Activated CD8-positive, alpha-beta memory T cell treated with anti-CD3 and anti-CD28 coated beads, Interleukin-2, amount 10 ng/mL, durations not matched to agents 7 days and 5 days (primary cell): ENCODE measurements around the gene CFAP74. TPM values are rescaled to one million over a fixed set of nuclear protein-coding genes. Genes with fewer than 3 reads are reported as not detected.
A peak's percentile ranks its signal among the peaks of the same experiment; 100 is the strongest.

Source experiments
- ATAC-seq: fragments of 150-1000 bp; cut with Tn5 transposase; one replicate; pipeline ENCODE4 v1.10.0; 2021; ENCODE audit warnings: moderate library complexity
- CTCF ChIA-PET: fragments of 350-600 bp; sonication (Branson Sonifier 250); formaldehyde crosslinking; loops from one replicate; lab custom pipeline; 2021; ENCODE audit warnings: antibody characterized with exemption; lab: Charles Lee
- DNase-seq: peaks from one replicate; pipeline ENCODE4 v3.0.0-alpha.2; 2020
- H3K27ac Mint-ChIP-seq: one replicate; pipeline ENCODE4 v1.8.0; 2021; ENCODE audit warnings: mild to moderate bottlenecking, mixed read lengths
- H3K27me3 Mint-ChIP-seq: one replicate; pipeline ENCODE4 v1.8.0; 2021; ENCODE audit warnings: mixed read lengths
- H3K36me3 Mint-ChIP-seq: one replicate; pipeline ENCODE4 v1.8.0; 2021; ENCODE audit warnings: mild to moderate bottlenecking, mixed read lengths
- H3K4me1 Mint-ChIP-seq: one replicate; pipeline ENCODE4 v1.8.0; 2021; ENCODE audit warnings: mixed read lengths
- H3K4me3 Mint-ChIP-seq: one replicate; pipeline ENCODE4 v1.8.0; 2021; ENCODE audit warnings: mild to moderate bottlenecking, moderate library complexity, mixed read lengths
- H3K9me3 Mint-ChIP-seq: one replicate; pipeline ENCODE4 v1.8.0; 2022; ENCODE audit warnings: low read depth, mixed read lengths
- total RNA-seq, 2 experiments: library from RNA; stranded (reverse); gene quantifications; one replicate each; pipeline ENCODE4 v1.2.3, GENCODE V29; 2021

The CFAP74 gene
- total RNA-seq, 2 experiments from 2014 or later: not detected

- H3K27ac Mint-ChIP-seq: no peak overlapping the region
- peaks cover 42% of the 10 kb centered on the region for H3K27me3 Mint-ChIP-seq
- peaks cover 6% of the 10 kb centered on the region for H3K4me1 Mint-ChIP-seq
- ATAC-seq (no peak), DNase-seq (no peak)
- no peak overlapping the region for H3K4me3 Mint-ChIP-seq
- no peaks in the 10 kb centered on the region for H3K9me3 Mint-ChIP-seq
- CTCF ChIA-PET: interaction anchor here (1.0 kb wide), 1 partner anchor 44 kb away, joined by 4 read pairs; no protein-coding TSS in a partner anchor
- H3K36me3 Mint-ChIP-seq: peaks cover 2% of the 10 kb centered on the region
Observed at GRCh38 chr1:2000432-2000831, 3.2 kb downstream of the CFAP74 start.

GRCh38 chr1:1997576-1997975 is 6.0 kb downstream of the CFAP74 start:
- H3K4me1 Mint-ChIP-seq: peaks cover 6% of the 10 kb centered on the region
- H3K4me3 Mint-ChIP-seq: no peak overlapping the region
- no peak for ATAC-seq
- peaks cover 2% of the 10 kb centered on the region for H3K36me3 Mint-ChIP-seq
- no peaks in the 10 kb centered on the region for H3K9me3 Mint-ChIP-seq
- peaks cover 17% of the 10 kb centered on the region for H3K27me3 Mint-ChIP-seq
- H3K27ac Mint-ChIP-seq: no peak overlapping the region
- DNase-seq: no peak
- CTCF ChIA-PET: no interaction called here

- Mint-ChIP-seq H3K36me3 (peaks cover 2% of the 10 kb centered on the region), H3K9me3 (no peaks in the 10 kb centered on the region), H3K27me3 (peaks cover 10% of the 10 kb centered on the region), H3K4me1 (peaks cover 6% of the 10 kb centered on the region), H3K27ac (peak overlapping the region; percentile 38), H3K4me3 (no peak overlapping the region)
- DNase-seq (no peak), ATAC-seq (no peak)
- CTCF ChIA-PET: interaction anchor here (0.6 to 0.8 kb wide), 2 partner anchors 48 to 64 kb away, joined by 3 read pairs; no protein-coding TSS in a partner anchor
Observed at GRCh38 chr1:1996207-1996651, 7.4 kb downstream of the CFAP74 start.

DNA sequence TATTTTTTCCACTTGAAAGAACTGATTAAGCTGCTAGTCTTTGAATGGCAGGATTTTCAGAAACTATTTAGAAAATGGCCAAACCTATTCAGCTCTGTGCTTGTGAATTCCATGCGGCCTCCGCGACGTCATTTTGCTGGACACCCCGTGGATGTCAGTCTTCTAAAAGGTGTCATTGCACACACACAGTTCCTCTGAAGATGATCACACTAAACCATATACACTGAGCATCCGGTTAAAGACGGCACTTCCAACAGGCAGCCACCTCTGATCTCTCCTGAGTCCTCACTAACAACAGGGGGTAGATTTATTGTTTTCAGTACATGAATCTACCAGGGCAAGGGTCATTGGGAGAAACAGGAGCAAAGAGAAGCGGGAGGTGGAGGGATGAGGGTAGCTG is 9.1 kb downstream of the CFAP74 start:
- CTCF ChIA-PET: no interaction called here
- H3K4me1 Mint-ChIP-seq: peaks cover 6% of the 10 kb centered on the region
- DNase-seq (no peak), ATAC-seq (no peak)
- peaks cover 2% of the 10 kb centered on the region for H3K36me3 Mint-ChIP-seq
- H3K27ac Mint-ChIP-seq: no peak overlapping the region
- H3K4me3 Mint-ChIP-seq: no peak overlapping the region
- H3K27me3 Mint-ChIP-seq: peaks cover 11% of the 10 kb centered on the region
- no peaks in the 10 kb centered on the region for H3K9me3 Mint-ChIP-seq

- H3K36me3 Mint-ChIP-seq: no peaks in the 10 kb centered on the region
- ATAC-seq (no peak), DNase-seq (no peak)
- H3K4me1 Mint-ChIP-seq: no peaks in the 10 kb centered on the region
- H3K27ac Mint-ChIP-seq: no peak overlapping the region
- H3K4me3 Mint-ChIP-seq: no peak overlapping the region
- peaks cover 10% of the 10 kb centered on the region for H3K27me3 Mint-ChIP-seq
- H3K9me3 Mint-ChIP-seq: no peaks in the 10 kb centered on the region
- CTCF ChIA-PET: interaction anchor here (1.7 kb wide), 1 partner anchor 35 kb away, joined by 3 read pairs; no protein-coding TSS in a partner anchor
Observed at GRCh38 chr1:1990222-1990621, 13.4 kb downstream of the CFAP74 start.

DNA sequence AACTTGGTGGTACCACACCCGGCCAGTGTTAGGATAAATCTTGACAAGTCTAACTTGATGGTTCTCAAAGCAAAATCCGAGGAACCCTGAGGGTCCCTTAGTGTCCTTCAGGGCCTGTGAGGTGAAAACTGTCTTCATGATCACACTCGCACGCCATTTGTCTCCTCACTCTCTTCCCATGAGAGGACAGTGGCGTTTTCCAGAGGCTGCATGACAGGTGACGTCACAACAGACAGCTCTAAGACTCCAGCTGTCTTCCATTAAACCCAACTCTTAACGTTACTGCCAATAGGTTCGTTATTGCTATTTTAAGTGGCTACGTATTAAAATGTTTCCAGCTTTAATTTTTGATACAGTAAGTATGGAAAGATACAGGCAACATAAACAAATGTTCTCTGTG is 13.8 kb downstream of the CFAP74 start:
- CTCF ChIA-PET: interaction anchor here (1.1 to 1.7 kb wide), 2 partner anchors 36 to 150 kb away, joined by 3 read pairs; no protein-coding TSS in a partner anchor
- H3K36me3 Mint-ChIP-seq: no peaks in the 10 kb centered on the region

GRCh38 chr1:1989102-1989542 is 14.5 kb downstream of the CFAP74 start:
- Mint-ChIP-seq H3K4me3 (no peak overlapping the region), H3K27me3 (peaks cover 10% of the 10 kb centered on the region), H3K4me1 (no peaks in the 10 kb centered on the region), H3K27ac (no peak overlapping the region), H3K9me3 (no peaks in the 10 kb centered on the region), H3K36me3 (no peaks in the 10 kb centered on the region)
- ATAC-seq (no peak), DNase-seq (no peak)
- CTCF ChIA-PET: interaction anchor here (1.1 to 1.7 kb wide), 3 partner anchors 30 to 151 kb away, joined by 3 read pairs; no protein-coding TSS in a partner anchor

More for the DNA sequence above, 13.8 kb downstream of the CFAP74 start:
- Mint-ChIP-seq H3K4me1 (no peaks in the 10 kb centered on the region), H3K4me3 (no peak overlapping the region), H3K27me3 (peaks cover 10% of the 10 kb centered on the region), H3K27ac (no peak overlapping the region), H3K9me3 (no peaks in the 10 kb centered on the region)
- DNase-seq (no peak), ATAC-seq (no peak)

DNA sequence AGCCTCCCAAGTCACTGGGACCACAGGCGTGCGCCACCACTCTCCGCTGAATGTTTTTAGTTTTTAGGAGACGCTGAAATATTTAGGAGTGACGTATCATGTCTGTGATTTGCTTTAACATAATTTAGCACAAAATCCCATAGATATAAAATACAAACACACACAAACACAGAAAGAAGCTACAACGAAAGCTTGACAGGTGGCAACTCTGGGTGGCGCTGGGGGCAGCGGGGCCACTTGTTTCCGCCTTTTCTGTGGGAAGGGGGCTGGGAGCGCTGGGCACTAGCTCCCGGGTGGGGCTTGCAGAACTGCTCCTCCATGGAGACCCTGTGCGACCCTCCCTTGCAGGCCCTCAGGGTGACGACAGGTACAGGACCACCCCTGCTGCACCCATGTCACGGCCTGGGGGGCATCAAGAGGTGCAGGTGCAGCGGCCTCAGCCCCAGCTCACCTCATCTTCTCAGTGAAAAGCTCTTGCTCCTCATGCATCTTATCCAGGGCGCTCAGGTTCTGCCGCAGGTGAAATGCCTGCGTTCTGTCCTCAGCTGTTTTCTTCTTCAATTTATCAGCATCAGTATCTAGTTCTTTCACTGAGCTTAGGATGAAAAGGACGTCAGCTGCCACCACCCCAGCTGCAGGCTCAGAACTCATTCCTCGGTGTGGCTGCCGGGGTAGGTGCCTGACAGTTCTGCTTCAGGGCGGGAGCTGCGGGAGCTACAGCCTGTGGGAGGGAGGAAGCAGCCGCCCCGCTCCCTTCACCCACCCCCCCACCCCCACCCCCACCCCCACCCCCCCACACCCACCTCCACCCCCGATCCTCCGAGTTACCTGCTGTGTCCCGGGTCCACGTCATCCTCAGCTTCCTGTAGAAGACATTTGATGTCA is 15.3 kb downstream of the CFAP74 start:
- Mint-ChIP-seq H3K4me3 (no peak overlapping the region), H3K9me3 (no peaks in the 10 kb centered on the region), H3K27ac (no peak overlapping the region), H3K36me3 (no peaks in the 10 kb centered on the region), H3K27me3 (peaks cover 10% of the 10 kb centered on the region), H3K4me1 (no peaks in the 10 kb centered on the region)
- no peak for ATAC-seq
- CTCF ChIA-PET: interaction anchor here (1.3 to 1.7 kb wide), 3 partner anchors 29 to 56 kb away, joined by 3 read pairs; no protein-coding TSS in a partner anchor
- no peak for DNase-seq

GRCh38 chr1:1987142-1987510 is 16.5 kb downstream of the CFAP74 start:
- Mint-ChIP-seq H3K4me1 (no peaks in the 10 kb centered on the region), H3K27ac (no peak overlapping the region), H3K27me3 (peaks cover 10% of the 10 kb centered on the region), H3K9me3 (no peaks in the 10 kb centered on the region), H3K36me3 (no peaks in the 10 kb centered on the region), H3K4me3 (no peak overlapping the region)
- ATAC-seq (no peak), DNase-seq (no peak)
- CTCF ChIA-PET: no interaction called here

GRCh38 chr1:1986451-1987141 is 17.0 kb downstream of the CFAP74 start:
- Mint-ChIP-seq H3K4me1 (no peaks in the 10 kb centered on the region), H3K27ac (no peak overlapping the region), H3K27me3 (peaks cover 10% of the 10 kb centered on the region), H3K36me3 (no peaks in the 10 kb centered on the region), H3K9me3 (no peaks in the 10 kb centered on the region), H3K4me3 (no peak overlapping the region)
- CTCF ChIA-PET: no interaction called here
- ATAC-seq: no peak
- no peak for DNase-seq

DNA sequence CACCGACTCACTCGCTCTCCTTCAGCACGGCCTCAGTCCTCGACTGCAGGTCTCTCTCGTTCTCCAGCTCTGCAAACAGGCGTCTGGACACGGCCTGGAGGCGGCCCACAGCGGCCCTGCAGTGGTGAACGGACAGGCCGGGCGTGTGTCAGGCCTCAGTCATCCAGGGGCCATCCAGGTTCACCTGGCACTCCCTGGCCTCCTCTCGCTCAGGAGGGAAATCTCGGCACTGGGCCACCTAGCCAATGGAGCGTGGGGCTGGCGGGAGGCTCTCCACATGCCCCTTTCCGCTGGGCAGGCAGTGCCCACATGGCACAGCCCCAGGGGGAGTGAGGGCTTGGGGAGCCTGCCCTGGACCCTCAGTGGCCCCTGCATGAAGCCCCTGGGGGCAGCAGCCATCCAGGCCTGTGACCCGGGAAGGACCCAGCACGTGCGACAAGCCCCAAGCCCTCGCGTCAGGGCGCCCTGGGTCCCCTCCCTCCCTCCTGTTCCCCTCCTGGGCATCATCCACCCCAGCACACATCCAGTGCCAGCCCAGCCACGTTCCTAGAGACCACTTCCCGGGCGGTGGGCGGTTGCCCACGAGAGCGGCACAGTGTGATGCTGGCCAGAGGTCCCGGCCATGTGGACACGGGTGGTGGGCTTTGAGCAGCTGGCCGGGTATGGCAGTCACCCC is 18.1 kb downstream of the CFAP74 start:
- no peaks in the 10 kb centered on the region for H3K36me3 Mint-ChIP-seq
- H3K4me1 Mint-ChIP-seq: no peaks in the 10 kb centered on the region
- no peak for DNase-seq
- no peak overlapping the region for H3K4me3 Mint-ChIP-seq
- ATAC-seq: no peak
- H3K27me3 Mint-ChIP-seq: peaks cover 10% of the 10 kb centered on the region
- CTCF ChIA-PET: no interaction called here
- H3K27ac Mint-ChIP-seq: no peak overlapping the region
- no peaks in the 10 kb centered on the region for H3K9me3 Mint-ChIP-seq

GRCh38 chr1:1984560-1985070 is 19.0 kb downstream of the CFAP74 start:
- Mint-ChIP-seq H3K4me3 (no peak overlapping the region), H3K27ac (no peak overlapping the region), H3K4me1 (no peaks in the 10 kb centered on the region), H3K9me3 (peaks cover 3% of the 10 kb centered on the region), H3K27me3 (peaks cover 7% of the 10 kb centered on the region), H3K36me3 (no peaks in the 10 kb centered on the region)
- CTCF ChIA-PET: no interaction called here
- DNase-seq (no peak), ATAC-seq (no peak)
